Measurements from ENCODE around the gene PLK2. TPM values are rescaled to one million over a fixed set of nuclear protein-coding genes. Genes with fewer than 3 reads are reported as not detected.

PLK2 gene
- total and polyA plus RNA-seq, 5 experiments from 2014 or later, result 0.33 to 10.7 (median 1.0) TPM

- Mint-ChIP-seq H3K4me3 (no peak overlapping the region), H3K27me3 (peaks cover 6 to 11% (median 9%) of the 10 kb centered on the region in 5 donors), H3K9me3 (no peaks in the 10 kb centered on the region), H3K36me3 (peaks cover 0 to 5% (median 2%) of the 10 kb centered on the region in 3 donors), H3K4me1 (peaks cover 3 to 10% (median 6%) of the 10 kb centered on the region in 4 donors), H3K27ac (no peak overlapping the region)
- DNase-seq (no peak), ATAC-seq (no peak)
- POLR2A ChIA-PET, result no interaction called here
These were observed 5.9 kb downstream of the PLK2 start for GRCh38 chr5:58454025-58454424.

GRCh38 chr5:58453306-58453705 is 6.6 kb downstream of the PLK2 start:
- no peak overlapping the region for H3K27ac Mint-ChIP-seq
- H3K27me3 Mint-ChIP-seq, result peaks cover 4 to 8% (median 4%) of the 10 kb centered on the region in 5 donors
- DNase-seq (no peak), ATAC-seq (no peak)
- H3K4me1 Mint-ChIP-seq, result peaks cover 0 to 3% (median under 1%) of the 10 kb centered on the region in 4 donors
- H3K9me3 Mint-ChIP-seq, result no peaks in the 10 kb centered on the region
- peaks cover 0 to 5% (median 2%) of the 10 kb centered on the region in 3 donors for H3K36me3 Mint-ChIP-seq
- no peak overlapping the region for H3K4me3 Mint-ChIP-seq
- POLR2A ChIA-PET, result no interaction called here

DNA sequence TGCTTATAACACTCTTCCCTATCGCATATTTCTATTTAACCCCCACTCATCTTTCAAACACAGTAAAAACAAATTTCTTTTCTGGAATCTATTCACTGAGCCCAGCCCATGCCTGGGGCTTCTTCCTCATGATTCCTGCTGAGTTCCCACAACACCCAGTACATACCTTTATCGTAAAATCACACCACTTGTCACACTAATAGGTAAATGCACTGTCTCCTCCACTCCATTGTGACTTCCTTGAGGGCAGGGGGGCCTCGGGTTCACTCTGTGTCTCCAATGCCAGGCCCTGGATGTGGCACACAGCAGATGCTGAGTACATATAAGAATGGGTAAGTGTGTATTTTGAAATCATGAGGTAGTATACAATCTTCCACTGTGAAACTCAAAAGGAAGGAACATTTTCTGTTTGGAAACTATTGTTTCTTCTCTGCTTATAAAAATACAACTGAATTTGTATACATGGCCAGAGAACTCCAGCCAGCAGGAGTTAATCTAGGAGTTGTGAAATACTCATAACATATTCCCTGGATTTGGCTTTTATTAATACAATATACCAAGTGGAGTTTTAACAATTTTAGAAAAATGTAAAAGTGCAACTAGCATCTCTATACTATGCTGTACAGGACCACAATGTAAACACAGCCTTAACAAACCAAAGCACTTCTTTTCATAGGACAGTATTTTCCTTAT is 7.2 kb downstream of the PLK2 start:
- Mint-ChIP-seq H3K27ac (no peak overlapping the region), H3K9me3 (no peaks in the 10 kb centered on the region), H3K4me3 (no peak overlapping the region), H3K4me1 (no peaks in the 10 kb centered on the region), H3K36me3 (peaks cover 0 to 5% (median 2%) of the 10 kb centered on the region in 3 donors), H3K27me3 (peaks cover 0 to 8% (median 0%) of the 10 kb centered on the region in 5 donors)
- POLR2A ChIA-PET, result no interaction called here
- no peak for ATAC-seq
- DNase-seq, result no peak

DNA sequence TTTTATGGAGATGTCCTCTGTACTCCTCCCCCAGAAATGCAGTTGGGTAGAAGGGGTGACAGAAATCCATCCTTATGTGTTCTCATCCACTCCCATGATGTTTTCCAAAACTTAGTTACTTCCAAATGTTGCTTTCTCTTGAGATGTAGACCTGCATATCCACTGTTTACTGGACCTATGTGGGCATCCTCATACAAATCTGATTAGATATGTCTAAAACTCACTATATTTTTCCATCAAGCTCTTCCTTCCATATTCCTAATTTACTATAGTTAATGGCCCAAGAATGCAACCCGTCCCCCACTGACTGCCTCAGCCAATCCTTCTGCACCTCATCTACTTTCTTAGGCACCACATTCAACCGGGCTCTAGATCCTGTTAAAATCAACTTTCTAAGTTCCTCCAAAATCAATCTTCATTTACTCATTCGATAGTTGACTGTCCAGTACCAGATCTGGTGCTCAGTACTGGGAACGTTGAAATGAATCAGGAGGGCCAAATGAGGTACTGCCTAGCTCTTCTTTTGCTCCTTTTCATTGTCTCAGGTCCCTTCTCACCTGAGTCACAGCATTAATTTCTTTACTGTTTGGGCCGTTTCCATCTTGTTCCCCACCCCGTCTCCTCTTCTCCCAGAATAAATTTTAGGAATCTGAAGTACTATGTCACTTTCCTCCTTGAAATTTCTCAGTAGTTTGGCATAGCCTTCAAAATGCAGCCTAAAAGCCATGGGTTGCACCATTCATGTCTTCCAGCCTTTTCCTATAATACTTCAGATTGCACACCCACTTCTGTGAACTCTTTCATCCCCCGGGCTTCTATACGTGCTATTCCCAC is 7.9 kb downstream of the PLK2 start:
- peaks cover 0 to 9% (median 4%) of the 10 kb centered on the region in 5 donors for H3K27me3 Mint-ChIP-seq
- POLR2A ChIA-PET, result no interaction called here
- no peak for DNase-seq
- no peak overlapping the region for H3K4me3 Mint-ChIP-seq
- H3K4me1 Mint-ChIP-seq, result no peaks in the 10 kb centered on the region
- H3K27ac Mint-ChIP-seq, result no peak overlapping the region
- no peaks in the 10 kb centered on the region for H3K9me3 Mint-ChIP-seq
- ATAC-seq, result no peak
- H3K36me3 Mint-ChIP-seq, result peaks cover 0 to 5% (median 2%) of the 10 kb centered on the region in 3 donors

GRCh38 chr5:58450811-58451629 is 8.9 kb downstream of the PLK2 start:
- peaks cover 0 to 5% (median 2%) of the 10 kb centered on the region in 3 donors for H3K36me3 Mint-ChIP-seq
- peaks cover 0 to 15% (median 6%) of the 10 kb centered on the region in 5 donors for H3K27me3 Mint-ChIP-seq
- H3K4me1 Mint-ChIP-seq, result no peaks in the 10 kb centered on the region
- H3K4me3 Mint-ChIP-seq, result no peak overlapping the region
- ATAC-seq (no peak), DNase-seq (no peak)
- POLR2A ChIA-PET, result no interaction called here
- H3K27ac Mint-ChIP-seq, result no peak overlapping the region
- H3K9me3 Mint-ChIP-seq, result no peaks in the 10 kb centered on the region

DNA sequence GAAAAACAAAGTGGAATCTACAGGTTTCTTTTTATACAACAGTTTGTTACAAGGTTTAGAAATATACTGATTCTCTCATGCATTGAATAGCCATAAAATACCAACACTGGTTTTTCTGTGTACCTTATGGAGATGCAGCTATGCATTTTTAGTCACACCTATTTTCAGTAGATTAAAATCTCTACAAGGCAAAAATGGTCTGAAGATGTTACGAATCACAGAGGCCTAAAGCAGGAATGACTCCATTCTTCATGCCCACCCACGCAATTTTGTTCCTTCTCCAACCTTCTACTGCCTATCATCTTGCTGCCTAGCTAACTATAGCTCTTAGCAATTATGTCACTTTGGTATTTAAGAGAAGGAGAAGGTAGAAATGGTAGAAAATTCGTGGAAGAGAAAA is 9.9 kb downstream of the PLK2 start:
- peaks cover 0 to 5% (median 2%) of the 10 kb centered on the region in 3 donors for H3K36me3 Mint-ChIP-seq
- POLR2A ChIA-PET, result no interaction called here
- H3K27me3 Mint-ChIP-seq, result peaks cover 0 to 20% (median 6%) of the 10 kb centered on the region in 5 donors
- ATAC-seq (no peak), DNase-seq (no peak)
- no peak overlapping the region for H3K27ac Mint-ChIP-seq
- no peak overlapping the region for H3K4me3 Mint-ChIP-seq
- H3K4me1 Mint-ChIP-seq, result no peaks in the 10 kb centered on the region
- no peaks in the 10 kb centered on the region for H3K9me3 Mint-ChIP-seq

DNA sequence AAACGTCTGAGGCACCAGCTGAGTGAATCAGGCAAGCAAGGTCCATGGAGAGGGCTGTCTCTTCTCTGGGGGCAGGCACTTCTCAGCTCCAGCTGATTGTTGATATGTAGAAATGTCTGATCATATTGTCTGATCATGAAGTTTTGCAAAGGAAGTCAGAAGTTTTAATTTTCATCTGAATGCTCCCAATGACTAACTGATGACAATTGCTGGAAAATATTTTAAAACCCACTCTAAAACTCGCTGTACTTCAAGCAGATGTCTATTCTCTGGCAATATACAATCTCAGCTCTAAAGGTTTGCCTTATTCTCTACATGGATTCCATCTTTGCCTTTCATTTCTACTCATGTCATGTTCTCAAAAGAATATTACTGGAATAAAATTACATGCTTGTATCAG is 12.7 kb downstream of the PLK2 start:
- Mint-ChIP-seq H3K27me3 (peaks cover 3 to 18% (median 4%) of the 10 kb centered on the region in 5 donors), H3K27ac (no peak overlapping the region), H3K4me3 (no peak overlapping the region), H3K9me3 (peaks cover 0 to 4% (median 0%) of the 10 kb centered on the region in 9 donors), H3K36me3 (no peaks in the 10 kb centered on the region), H3K4me1 (no peaks in the 10 kb centered on the region)
- DNase-seq, result no peak
- ATAC-seq, result no peak
- POLR2A ChIA-PET, result no interaction called here

GRCh38 chr5:58446024-58446423 is 13.9 kb downstream of the PLK2 start:
- H3K9me3 Mint-ChIP-seq, result peaks cover 0 to 4% (median 0%) of the 10 kb centered on the region in 9 donors
- DNase-seq (no peak), ATAC-seq (no peak)
- peaks cover 2 to 18% (median 7%) of the 10 kb centered on the region in 5 donors for H3K27me3 Mint-ChIP-seq
- POLR2A ChIA-PET, result no interaction called here
- no peaks in the 10 kb centered on the region for H3K4me1 Mint-ChIP-seq
- no peak overlapping the region for H3K4me3 Mint-ChIP-seq
- H3K27ac Mint-ChIP-seq, result no peak overlapping the region
- no peaks in the 10 kb centered on the region for H3K36me3 Mint-ChIP-seq

DNA sequence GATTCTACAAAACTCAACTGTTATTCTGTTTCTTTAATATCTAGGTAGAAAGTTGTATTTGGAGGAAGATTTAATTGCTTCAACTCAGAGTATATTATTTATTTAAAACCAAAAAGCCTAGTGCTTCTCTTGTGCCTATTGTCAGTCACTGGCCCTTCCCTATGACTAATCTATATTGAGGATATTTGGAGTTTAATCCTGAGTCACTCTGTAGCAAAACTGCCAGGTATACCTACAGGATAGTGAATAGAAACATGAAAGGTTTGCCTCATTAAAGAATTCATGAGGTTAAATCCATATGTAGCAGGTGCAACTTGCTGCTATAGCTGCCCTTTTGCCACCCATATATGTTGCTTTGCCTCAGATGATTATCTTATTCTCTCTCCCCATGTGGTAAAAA is 15.1 kb downstream of the PLK2 start:
- Mint-ChIP-seq H3K4me3 (no peak overlapping the region), H3K27me3 (peaks cover 2 to 18% (median 7%) of the 10 kb centered on the region in 5 donors), H3K27ac (no peak overlapping the region), H3K36me3 (no peaks in the 10 kb centered on the region), H3K4me1 (no peaks in the 10 kb centered on the region), H3K9me3 (peaks cover 0 to 4% (median 0%) of the 10 kb centered on the region in 9 donors)
- POLR2A ChIA-PET, result no interaction called here
- ATAC-seq, result no peak
- DNase-seq, result no peak

- no peak for DNase-seq
- Mint-ChIP-seq H3K4me3 (no peak overlapping the region), H3K9me3 (peaks cover 0 to 4% (median 0%) of the 10 kb centered on the region in 9 donors), H3K36me3 (no peaks in the 10 kb centered on the region), H3K27me3 (peaks cover 2 to 8% (median 4%) of the 10 kb centered on the region in 5 donors), H3K4me1 (no peaks in the 10 kb centered on the region), H3K27ac (no peak overlapping the region)
- ATAC-seq, result no peak
- POLR2A ChIA-PET, result no interaction called here
These were observed 18.9 kb downstream of the PLK2 start for GRCh38 chr5:58440901-58441460.

DNA sequence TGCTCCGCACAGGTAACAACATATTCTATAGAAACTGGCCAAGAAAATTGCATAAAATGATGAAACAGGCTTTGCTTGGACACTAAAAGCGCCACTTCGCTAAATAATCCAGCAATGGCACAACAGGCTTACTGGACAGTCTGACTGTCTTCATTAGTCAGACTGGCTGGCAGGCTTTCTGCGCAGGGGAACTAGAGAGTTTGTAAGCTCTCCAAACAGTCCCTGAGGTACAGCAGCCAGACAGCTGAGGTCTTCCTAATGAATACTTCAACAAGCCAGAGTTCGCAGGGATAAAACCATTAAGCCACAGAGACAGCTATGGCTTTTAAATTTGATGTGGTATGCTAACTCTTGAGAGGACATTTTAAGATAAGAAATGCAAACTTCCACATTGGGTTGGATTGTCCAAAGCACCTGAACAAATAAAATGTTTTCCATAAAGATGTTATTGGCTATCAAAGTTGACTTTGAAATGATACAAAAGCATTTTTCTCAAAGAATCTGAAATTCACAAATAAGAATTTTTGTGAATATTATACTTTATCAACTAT is 20.7 kb downstream of the PLK2 start:
- peaks cover 0 to 4% (median 0%) of the 10 kb centered on the region in 9 donors for H3K9me3 Mint-ChIP-seq
- POLR2A ChIA-PET, result no interaction called here
- no peak overlapping the region for H3K4me3 Mint-ChIP-seq
- DNase-seq (no peak), ATAC-seq (no peak)
- peaks cover 0 to 8% (median 3%) of the 10 kb centered on the region in 5 donors for H3K27me3 Mint-ChIP-seq
- H3K36me3 Mint-ChIP-seq, result no peaks in the 10 kb centered on the region
- no peak overlapping the region for H3K27ac Mint-ChIP-seq
- peaks cover 2 to 7% (median 5%) of the 10 kb centered on the region in 4 donors for H3K4me1 Mint-ChIP-seq

DNA sequence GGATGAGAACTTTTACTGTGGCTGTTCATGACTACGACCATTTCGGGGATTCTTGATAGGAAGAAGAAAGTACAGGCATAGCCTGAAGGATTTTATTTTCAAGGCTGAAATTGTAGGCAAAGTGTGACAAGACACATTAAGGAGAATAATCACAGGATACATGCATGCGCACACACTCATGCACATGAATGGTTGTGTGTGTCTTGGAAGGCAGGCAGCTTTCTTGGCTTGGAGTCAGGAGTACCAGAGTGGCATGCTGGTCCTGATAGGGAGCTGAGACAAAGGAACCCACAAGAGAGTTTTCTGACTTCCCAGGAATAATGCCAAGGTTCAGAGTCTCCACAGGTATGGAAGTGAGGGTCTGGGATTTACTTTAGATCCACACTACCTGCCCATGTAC is 22.2 kb downstream of the PLK2 start:
- H3K36me3 Mint-ChIP-seq, result no peaks in the 10 kb centered on the region
- no peaks in the 10 kb centered on the region for H3K9me3 Mint-ChIP-seq
- H3K27ac Mint-ChIP-seq, result no peak overlapping the region
- DNase-seq, result no peak
- H3K27me3 Mint-ChIP-seq, result peaks cover 0 to 3% (median under 1%) of the 10 kb centered on the region in 5 donors
- no peak for ATAC-seq
- peaks cover 2 to 7% (median 5%) of the 10 kb centered on the region in 4 donors for H3K4me1 Mint-ChIP-seq
- POLR2A ChIA-PET, result no interaction called here
- H3K4me3 Mint-ChIP-seq, result no peak overlapping the region

Data from naive thymus-derived CD8-positive, alpha-beta T cell (primary cell).